OCI-M1 (cell line): ENCODE data around the gene TPPP2.

Experiments used
- DNase-seq: peaks from one replicate; lab custom pipeline; 2025; lab: John Stamatoyannopoulos, UW

The TPPP2 gene

GRCh38 chr14:21017528-21018245 lies 12.3 kb upstream of the TPPP2 start:
- no peak for DNase-seq

GRCh38 chr14:21018286-21018685 lies 11.7 kb upstream of the TPPP2 start:
- no peak for DNase-seq

- DNase-seq = no peak
Measured at GRCh38 chr14:21018781-21019180, 11.2 kb upstream of the TPPP2 start.

- DNase-seq = no peak
Measured at GRCh38 chr14:21019366-21019765, 10.7 kb upstream of the TPPP2 start.

GRCh38 chr14:21020977-21021545 lies 9.0 kb upstream of the TPPP2 start:
- no peak for DNase-seq

- DNase-seq = no peak
Measured at GRCh38 chr14:21022686-21023085, 7.3 kb upstream of the TPPP2 start.

GRCh38 chr14:21023174-21023573 lies 6.8 kb upstream of the TPPP2 start:
- no peak for DNase-seq

GRCh38 chr14:21023817-21024584 lies 6.0 kb upstream of the TPPP2 start:
- DNase-seq = no peak

- peak; percentile 66 for DNase-seq
Measured at GRCh38 chr14:21024585-21025370, 5.2 kb upstream of the TPPP2 start, which contains the start of gene NDRG2. TSS of gene NDRG2 (minus strand) at chr14:21025061. CDS start at chr14:21023315, 1,746 bp downstream.

GRCh38 chr14:21025371-21026273 lies 4.4 kb upstream of the TPPP2 start:
- DNase-seq = no peak

GRCh38 chr14:21026274-21026987 lies 3.6 kb upstream of the TPPP2 start:
- no peak for DNase-seq

- peak; percentile 34 for DNase-seq
Measured at GRCh38 chr14:21026988-21027315, 3.1 kb upstream of the TPPP2 start.

GRCh38 chr14:21030531-21030930 lies 514 bp downstream of the TPPP2 start:
- no peak for DNase-seq

GRCh38 chr14:21032326-21033132 lies 2.5 kb downstream of the TPPP2 start:
- DNase-seq = no peak

GRCh38 chr14:21033133-21033698 lies 3.2 kb downstream of the TPPP2 start:
- DNase-seq = no peak

- DNase-seq = no peak
Measured at GRCh38 chr14:21034707-21035106, 4.7 kb downstream of the TPPP2 start, which contains the start of gene RNASE13. TSS of gene RNASE13 (minus strand) at chr14:21034807. CDS start at chr14:21034288, 519 bp downstream.

- no peak for DNase-seq
Measured at GRCh38 chr14:21036751-21037150, 6.7 kb downstream of the TPPP2 start.

- DNase-seq = no peak
Measured at GRCh38 chr14:21037156-21037555, 7.1 kb downstream of the TPPP2 start.
